ENCODE measurements around the gene DSC2.
"Not testable (repeated sequence)": the region's sequence is repeated elsewhere in the genome, so short reads cannot be mapped to it uniquely, and the experiment has no call there.

DNA sequence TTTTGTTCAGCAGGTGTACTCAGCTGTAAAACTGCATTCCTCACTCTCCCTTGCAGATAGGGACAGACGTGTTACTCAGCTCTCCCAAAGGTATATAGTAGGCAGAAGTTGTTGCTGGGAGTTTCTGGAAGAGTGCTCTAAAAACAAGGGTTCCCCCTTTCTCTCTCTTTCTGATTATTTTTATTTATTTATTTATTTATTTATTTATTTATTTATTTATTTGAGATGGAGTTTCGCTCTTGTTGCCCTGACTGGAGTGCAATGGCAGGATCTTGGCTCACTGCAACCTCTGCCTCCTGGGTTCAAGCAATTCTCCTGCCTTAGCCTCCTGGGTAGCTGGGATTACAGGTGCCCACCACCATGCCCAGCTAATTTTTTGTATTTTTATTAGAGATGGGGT lies 20.9 kb upstream of the DSC2 start:
- TF ChIP-seq, protein P1, sequence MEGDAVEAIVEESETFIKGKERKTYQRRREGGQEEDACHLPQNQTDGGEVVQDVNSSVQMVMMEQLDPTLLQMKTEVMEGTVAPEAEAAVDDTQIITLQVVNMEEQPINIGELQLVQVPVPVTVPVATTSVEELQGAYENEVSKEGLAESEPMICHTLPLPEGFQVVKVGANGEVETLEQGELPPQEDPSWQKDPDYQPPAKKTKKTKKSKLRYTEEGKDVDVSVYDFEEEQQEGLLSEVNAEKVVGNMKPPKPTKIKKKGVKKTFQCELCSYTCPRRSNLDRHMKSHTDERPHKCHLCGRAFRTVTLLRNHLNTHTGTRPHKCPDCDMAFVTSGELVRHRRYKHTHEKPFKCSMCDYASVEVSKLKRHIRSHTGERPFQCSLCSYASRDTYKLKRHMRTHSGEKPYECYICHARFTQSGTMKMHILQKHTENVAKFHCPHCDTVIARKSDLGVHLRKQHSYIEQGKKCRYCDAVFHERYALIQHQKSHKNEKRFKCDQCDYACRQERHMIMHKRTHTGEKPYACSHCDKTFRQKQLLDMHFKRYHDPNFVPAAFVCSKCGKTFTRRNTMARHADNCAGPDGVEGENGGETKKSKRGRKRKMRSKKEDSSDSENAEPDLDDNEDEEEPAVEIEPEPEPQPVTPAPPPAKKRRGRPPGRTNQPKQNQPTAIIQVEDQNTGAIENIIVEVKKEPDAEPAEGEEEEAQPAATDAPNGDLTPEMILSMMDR (IDR thresholded peaks at IDR 0.05), result not testable (repeated sequence)
- TF ChIP-seq POLR2A, POLR2AphosphoS5, EP300 (IDR thresholded peaks at IDR 0.05): not testable (repeated sequence)
